C4-2B (cell line): Measurements from ENCODE around the gene LINC00632.
"Not testable (repeated sequence)": the region's sequence is repeated elsewhere in the genome, so short reads cannot be mapped to it uniquely, and the experiment has no call there.

Source experiments
- ZFX ChIP-seq: fragments of 450-650 bp; IDR thresholded peaks from 2 replicates; pipeline ENCODE4 v1.6.1; 2017
- TF ChIP-seq, protein P1 (sequence below): fragments of 450-650 bp; conservative IDR thresholded peaks from 2 replicates; pipeline ENCODE4 v1.5.1; 2017; ENCODE audit warnings: mild to moderate bottlenecking

DNA sequence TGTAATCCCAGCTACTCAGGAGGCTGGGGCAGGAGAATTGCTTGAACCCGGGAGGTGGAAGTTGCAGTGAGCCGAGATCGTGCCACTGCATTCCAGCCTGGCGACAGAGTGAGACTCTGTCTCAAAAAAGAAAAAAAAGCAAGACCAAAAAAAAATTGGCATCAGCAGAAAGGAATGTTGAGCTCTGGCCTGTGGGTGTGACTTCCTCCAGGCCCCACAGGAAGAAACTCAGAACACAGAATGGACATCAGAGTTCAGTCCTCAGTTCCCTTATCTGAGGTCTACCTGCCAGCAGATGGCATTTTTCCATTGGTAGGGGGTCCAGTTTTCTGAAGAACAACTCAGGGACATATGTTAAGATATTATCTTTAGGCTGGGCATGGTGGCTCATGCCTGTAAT lies 18.0 kb upstream of the LINC00632 start:
- TF ChIP-seq, protein P1, sequence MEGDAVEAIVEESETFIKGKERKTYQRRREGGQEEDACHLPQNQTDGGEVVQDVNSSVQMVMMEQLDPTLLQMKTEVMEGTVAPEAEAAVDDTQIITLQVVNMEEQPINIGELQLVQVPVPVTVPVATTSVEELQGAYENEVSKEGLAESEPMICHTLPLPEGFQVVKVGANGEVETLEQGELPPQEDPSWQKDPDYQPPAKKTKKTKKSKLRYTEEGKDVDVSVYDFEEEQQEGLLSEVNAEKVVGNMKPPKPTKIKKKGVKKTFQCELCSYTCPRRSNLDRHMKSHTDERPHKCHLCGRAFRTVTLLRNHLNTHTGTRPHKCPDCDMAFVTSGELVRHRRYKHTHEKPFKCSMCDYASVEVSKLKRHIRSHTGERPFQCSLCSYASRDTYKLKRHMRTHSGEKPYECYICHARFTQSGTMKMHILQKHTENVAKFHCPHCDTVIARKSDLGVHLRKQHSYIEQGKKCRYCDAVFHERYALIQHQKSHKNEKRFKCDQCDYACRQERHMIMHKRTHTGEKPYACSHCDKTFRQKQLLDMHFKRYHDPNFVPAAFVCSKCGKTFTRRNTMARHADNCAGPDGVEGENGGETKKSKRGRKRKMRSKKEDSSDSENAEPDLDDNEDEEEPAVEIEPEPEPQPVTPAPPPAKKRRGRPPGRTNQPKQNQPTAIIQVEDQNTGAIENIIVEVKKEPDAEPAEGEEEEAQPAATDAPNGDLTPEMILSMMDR, result not testable (repeated sequence)
- not testable (repeated sequence) for TF ChIP-seq ZFX
